Ishikawa (cell line): ENCODE results near the gene ACTN1.
A peak's percentile ranks its signal among the peaks of the same experiment; 100 is the strongest.

Experiments
- CEBPB ChIP-seq: IDR thresholded peaks from 2 replicates; pipeline ENCODE4 v1.6.1; 2012
- CREB1 ChIP-seq: IDR thresholded peaks from 2 replicates; pipeline ENCODE4 v1.6.1; 2012; ENCODE audit warnings: low read depth
- EGR1 ChIP-seq: IDR thresholded peaks from 2 replicates; pipeline ENCODE4 v1.6.1; 2012
- EP300 ChIP-seq: IDR thresholded peaks from 2 replicates; pipeline ENCODE4 v1.6.1; 2012; ENCODE audit warnings: borderline replicate concordance
- FOXM1 ChIP-seq: IDR thresholded peaks from 2 replicates; pipeline ENCODE4 v1.6.1; 2012; ENCODE audit warnings: low read depth, borderline replicate concordance
- NFIC ChIP-seq: IDR thresholded peaks from 2 replicates; pipeline ENCODE4 v1.6.1; 2012
- RAD21 ChIP-seq: IDR thresholded peaks from 2 replicates; pipeline ENCODE4 v1.6.1; 2012; ENCODE audit warnings: low read depth
- REST ChIP-seq: IDR thresholded peaks from 2 replicates; pipeline ENCODE4 v1.6.1; 2012; ENCODE audit warnings: low read depth, mild to moderate bottlenecking
- TAF1 ChIP-seq: IDR thresholded peaks from 2 replicates; pipeline ENCODE4 v1.6.1; 2012; ENCODE audit warnings: low read depth, mild to moderate bottlenecking
- TCF12 ChIP-seq: IDR thresholded peaks from 2 replicates; pipeline ENCODE4 v1.6.1; 2012; ENCODE audit warnings: low read depth
- TEAD4 ChIP-seq: IDR thresholded peaks from 2 replicates; pipeline ENCODE4 v1.6.1; 2012
- YY1 ChIP-seq: IDR thresholded peaks from 2 replicates; pipeline ENCODE4 v1.6.1; 2012; ENCODE audit warnings: low read depth
- ZBTB7A ChIP-seq: IDR thresholded peaks from 2 replicates; pipeline ENCODE4 v1.6.1; 2012; ENCODE audit warnings: low read depth
- TF ChIP-seq, protein P1 (sequence below): IDR thresholded peaks from 2 replicates; pipeline ENCODE4 v1.6.1; 2012
- TF ChIP-seq, protein P2 (sequence below): IDR thresholded peaks from 2 replicates; pipeline ENCODE4 v1.6.1; 2012

ACTN1 gene

DNA sequence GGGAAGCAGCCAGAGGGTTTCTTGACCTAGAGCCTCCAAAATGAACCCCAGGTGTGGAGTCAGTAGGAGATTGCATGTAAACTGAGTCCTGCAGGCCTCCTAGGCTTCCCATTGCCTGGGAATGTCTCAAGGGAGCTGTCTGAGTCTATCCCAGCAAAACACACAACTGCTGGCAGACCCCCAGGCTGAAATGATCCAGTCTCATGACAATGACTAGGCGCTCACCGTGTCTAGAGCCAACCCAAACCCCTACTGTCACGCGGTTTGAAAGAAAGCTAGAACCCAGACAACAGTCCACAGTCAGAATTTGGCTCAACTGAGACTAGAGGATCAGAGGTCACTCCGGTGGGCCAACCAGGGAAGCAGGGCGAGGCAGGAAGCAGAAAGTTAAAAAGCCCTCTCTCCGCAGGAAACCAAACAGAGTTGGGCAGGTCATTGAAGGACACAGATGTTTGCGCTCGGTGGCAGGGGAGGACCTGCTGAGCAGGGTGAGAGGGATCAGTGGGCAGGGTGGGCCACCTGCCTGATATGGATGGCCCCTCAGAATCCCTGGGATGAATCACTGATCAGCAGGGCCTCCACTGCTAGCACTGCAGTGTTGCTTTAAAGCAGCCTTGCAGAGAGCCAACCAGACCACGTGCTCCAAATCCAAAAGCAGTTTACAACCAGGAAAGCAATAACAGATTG is 23.8 kb downstream of the ACTN1 start:
- TF ChIP-seq, protein P1, sequence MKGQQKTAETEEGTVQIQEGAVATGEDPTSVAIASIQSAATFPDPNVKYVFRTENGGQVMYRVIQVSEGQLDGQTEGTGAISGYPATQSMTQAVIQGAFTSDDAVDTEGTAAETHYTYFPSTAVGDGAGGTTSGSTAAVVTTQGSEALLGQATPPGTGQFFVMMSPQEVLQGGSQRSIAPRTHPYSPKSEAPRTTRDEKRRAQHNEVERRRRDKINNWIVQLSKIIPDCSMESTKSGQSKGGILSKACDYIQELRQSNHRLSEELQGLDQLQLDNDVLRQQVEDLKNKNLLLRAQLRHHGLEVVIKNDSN, result peak; percentile 26
- no peak for TF ChIP-seq CREB1
- TF ChIP-seq TEAD4, result no peak
- TF ChIP-seq CEBPB, result no peak
- no peak for TF ChIP-seq FOXM1
- TF ChIP-seq RAD21, result no peak
- no peak for TF ChIP-seq TAF1
- no peak for TF ChIP-seq YY1
- no peak for TF ChIP-seq EP300
- no peak for TF ChIP-seq ZBTB7A
- no peak for TF ChIP-seq EGR1
- TF ChIP-seq, protein P2, sequence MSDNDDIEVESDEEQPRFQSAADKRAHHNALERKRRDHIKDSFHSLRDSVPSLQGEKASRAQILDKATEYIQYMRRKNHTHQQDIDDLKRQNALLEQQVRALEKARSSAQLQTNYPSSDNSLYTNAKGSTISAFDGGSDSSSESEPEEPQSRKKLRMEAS, result 0 out of 2 replicates have a peak, but pooled peaks have one; percentile 27
- TF ChIP-seq NFIC, result no peak

DNA sequence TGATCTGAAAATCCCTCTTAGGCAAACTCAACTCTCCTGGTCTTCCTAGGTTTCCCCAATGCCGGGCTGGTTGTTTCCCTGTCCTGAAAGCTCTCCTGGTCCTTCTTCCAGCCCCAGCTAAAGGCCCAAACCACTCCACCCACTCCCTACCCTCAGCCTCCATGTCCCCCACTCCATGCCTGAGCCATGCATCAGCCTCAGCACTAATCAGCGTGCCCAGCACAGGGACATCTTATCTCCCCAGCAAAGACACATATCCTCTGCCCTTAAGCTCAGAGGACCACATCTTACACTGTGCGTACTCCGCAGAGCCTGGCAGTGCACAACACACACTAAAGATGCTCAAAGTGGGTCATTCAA is 25.9 kb downstream of the ACTN1 start:
- TF ChIP-seq REST (no peak), CEBPB (no peak), FOXM1 (no peak), EP300 (no peak), NFIC (no peak), RAD21 (no peak)
- TF ChIP-seq, protein P1, result no peak

DNA sequence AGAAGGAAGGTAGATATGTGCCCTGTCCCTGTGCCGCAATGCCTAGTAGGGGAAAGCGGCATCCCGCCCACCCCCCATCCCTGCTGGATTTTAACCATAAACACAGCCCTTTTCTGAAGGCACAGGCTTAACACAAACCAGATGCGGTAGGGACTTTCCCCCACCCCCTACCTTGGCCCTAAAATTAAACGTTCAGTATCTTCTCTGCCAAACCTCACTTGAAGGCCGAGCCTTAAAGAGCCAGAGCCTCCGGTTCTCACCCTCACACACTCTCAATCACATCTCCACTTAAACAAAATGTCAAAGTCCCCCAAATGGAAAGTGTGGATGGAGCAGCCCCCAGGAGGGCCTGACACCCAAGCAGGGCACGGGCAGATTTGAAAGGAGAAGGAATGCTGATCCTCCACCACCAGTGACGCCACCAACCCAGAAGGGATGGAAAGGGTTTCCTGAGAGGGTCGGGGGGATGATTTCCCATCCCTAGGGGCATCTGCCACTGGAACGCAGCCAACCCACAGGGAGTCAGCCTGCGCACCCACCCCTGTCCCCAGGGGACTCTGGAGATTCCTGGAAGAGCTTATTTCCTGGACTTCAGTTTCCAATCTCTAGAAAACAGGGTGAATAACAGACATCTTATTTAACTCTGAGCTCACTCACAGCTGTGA is 26.4 kb downstream of the ACTN1 start:
- no peak for TF ChIP-seq FOXM1
- TF ChIP-seq, protein P1, result no peak
- TF ChIP-seq NFIC, result no peak
- no peak for TF ChIP-seq TAF1
- no peak for TF ChIP-seq EGR1
- TF ChIP-seq, protein P2, result no peak
- no peak for TF ChIP-seq TEAD4
- TF ChIP-seq TCF12, result no peak
- no peak for TF ChIP-seq REST
- no peak for TF ChIP-seq CEBPB
- no peak for TF ChIP-seq YY1
- TF ChIP-seq CREB1, result no peak
- no peak for TF ChIP-seq ZBTB7A
- no peak for TF ChIP-seq EP300
- no peak for TF ChIP-seq RAD21

GRCh38 chr14:68951800-68952530 is 27.1 kb downstream of the ACTN1 start:
- no peak for TF ChIP-seq CEBPB
- TF ChIP-seq TAF1, result no peak
- TF ChIP-seq RAD21, result no peak
- no peak for TF ChIP-seq CREB1
- TF ChIP-seq, protein P1, result no peak
- no peak for TF ChIP-seq TEAD4
- no peak for TF ChIP-seq NFIC
- no peak for TF ChIP-seq TCF12
- TF ChIP-seq EP300, result no peak
- TF ChIP-seq, protein P2, result no peak
